Measurements from ENCODE around the gene ATRIP.

ATRIP gene

DNA sequence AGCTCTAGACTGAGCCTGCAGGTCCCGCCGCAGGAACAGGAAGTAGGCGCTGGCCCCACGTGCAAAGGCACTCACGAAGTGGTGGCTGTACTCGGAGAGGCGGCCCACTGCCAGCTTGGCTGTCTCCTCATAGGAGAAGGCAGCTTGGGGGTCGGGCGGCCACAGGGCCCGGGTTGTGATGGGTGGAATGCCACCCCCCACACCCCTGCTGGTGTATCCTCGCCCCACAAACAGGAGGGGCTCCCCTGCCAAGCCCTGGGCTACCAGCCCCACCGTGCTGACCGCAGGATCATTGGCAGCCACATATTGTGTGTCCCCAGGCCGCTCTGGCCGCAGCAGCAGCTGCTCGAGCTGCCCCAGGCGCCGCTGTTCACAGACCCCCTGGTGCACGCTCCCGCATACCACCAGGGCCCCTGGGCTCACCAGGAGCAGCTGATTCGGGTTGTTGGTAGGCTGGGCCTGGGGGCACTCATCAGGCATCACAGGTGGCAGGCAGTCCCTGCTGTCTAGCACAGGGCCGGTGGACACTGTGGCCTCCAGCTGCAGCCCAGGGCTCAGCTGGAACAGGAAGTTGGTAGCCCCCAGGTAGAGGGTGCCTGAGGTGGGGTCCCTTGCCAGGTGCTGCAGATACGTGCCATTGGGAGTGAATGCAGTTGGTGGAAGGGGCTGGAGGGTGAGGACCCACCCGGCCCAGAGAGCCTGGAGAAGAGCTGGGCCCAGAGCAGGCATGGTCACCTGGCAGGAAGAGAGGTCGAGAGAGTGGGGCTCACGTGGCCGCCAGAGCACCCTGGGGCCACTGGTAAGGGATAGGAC, 22.4 kb upstream of the ATRIP start:
- DNase-seq (ENCODE audit: low spot score): no peak

DNA sequence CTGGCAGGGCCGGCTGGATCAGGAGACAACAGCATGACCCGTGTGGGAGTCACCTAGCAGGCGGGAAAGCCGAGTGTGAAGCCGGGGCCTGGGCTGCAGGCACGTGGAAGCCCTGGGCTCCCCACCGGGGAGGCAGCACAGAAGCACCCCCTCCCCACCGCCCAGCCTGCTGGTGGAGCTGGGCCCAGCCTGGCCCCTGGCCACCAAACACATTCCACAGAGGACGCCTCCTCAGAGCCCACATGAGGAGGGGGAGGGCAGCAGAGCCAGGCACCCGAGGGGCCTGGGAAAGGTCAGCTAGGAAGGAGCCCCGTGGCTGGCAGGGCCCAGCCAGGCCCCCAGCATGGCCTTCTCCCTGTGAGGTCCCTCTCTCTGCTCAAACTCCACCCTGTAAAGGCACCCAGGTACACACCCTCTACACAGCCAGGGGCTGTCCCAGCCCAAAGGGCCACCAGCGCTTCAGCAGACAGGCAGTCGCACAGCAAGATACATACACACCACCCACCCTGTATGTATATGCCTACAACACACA, 21.2 kb upstream of the ATRIP start:
- no peak for DNase-seq (ENCODE audit: low spot score)

DNA sequence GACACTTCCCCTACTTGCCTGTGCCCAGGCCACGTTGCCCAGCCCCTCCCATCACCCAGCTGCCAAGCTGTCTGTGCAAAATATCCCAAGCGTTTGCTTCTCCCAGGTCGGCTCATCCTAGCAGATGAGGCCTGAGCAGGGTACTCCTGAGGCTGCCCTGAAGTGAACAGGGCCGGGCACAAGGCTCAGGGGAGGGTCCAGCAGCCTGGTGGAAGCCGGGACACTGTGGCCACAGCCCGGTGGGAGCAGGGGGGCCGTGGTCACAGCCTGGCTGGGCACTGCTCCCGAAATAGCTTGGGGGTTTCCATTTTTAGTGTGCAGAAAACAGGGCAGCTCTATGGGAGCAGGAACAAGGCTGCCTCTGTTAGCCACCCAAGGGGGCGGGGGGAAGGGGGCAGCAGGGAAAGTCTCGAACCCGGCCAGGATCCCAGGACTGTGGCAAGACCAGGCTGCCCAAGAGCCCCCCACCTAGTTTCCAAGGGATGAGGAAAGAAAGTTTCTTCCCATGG, 20.1 kb upstream of the ATRIP start:
- DNase-seq (ENCODE audit: low spot score): no peak

DNA sequence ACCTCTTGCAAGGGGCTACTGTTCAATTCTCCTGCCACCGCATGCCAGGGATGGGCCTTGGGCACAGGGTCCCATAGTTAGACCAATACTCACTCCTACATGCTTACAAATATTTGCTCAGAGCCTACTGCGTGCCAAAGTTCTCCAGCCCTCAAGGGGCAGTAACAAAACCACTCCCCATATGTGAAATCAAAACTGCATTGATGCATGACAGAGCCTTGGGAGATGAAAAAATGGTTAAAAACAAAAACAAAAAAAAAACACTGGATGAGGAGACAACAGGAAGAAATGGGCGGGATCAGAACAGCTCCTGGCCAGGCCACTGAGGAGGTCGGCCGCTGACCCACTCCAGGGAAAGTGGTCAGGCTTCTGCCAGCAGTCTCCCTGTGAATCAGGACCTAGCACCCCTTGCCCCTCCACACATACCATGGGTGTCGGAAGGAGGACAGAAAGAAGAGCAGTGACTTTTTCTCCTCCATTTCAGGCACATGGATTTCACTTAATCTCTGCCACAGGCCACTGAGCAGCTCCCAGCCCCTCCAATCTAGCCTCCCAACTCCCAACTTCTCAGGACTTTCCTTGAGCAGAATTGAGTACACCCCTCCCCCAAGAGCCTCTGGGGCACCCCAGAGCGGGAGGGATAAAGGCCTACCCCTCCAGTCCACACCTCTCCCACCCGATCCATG, 19.4 kb upstream of the ATRIP start:
- DNase-seq (ENCODE audit: low spot score): no peak

GRCh38 chr3:48427630-48427962, 18.9 kb upstream of the ATRIP start:
- no peak for DNase-seq (ENCODE audit: low spot score)

DNA sequence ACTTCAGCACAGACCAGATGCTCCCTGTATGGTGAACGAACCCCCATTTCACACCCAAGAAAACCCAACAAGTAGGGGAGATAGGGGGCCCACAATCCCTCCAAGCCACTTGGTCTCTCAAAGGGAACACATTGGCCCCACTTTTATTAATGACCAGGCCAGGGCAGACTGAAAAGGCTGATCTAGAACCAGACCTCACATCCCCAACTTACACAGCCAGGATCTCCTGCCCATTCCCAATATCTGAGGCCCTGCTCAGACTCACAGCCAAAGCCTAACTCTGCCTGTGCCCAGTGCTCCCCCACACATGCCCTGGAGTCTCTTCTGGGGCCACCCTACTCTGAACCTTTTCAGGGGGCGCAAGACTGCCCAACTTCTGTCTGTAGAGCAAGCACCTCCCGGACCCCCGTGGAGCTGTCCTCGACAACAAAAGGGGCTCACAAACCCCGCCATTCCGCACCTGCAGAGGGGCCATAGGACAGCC, 18.4 kb upstream of the ATRIP start:
- no peak for DNase-seq (ENCODE audit: low spot score)

- peak; percentile 99 for DNase-seq (ENCODE audit: low spot score)
Observed at GRCh38 chr3:48428572-48429316, 17.8 kb upstream of the ATRIP start.

GRCh38 chr3:48429317-48429959, 17.1 kb upstream of the ATRIP start:
- peak; percentile 85 for DNase-seq (ENCODE audit: low spot score)

- DNase-seq (ENCODE audit: low spot score): peak; percentile 96
Observed at GRCh38 chr3:48429960-48430707, 16.4 kb upstream of the ATRIP start, which contains the start of gene PLXNB1. PLXNB1 (minus strand) TSS chr3:48430086; CDS start chr3:48424611, 5,475 bp downstream.

GRCh38 chr3:48430708-48431101, 15.8 kb upstream of the ATRIP start:
- DNase-seq (ENCODE audit: low spot score): no peak

DNA sequence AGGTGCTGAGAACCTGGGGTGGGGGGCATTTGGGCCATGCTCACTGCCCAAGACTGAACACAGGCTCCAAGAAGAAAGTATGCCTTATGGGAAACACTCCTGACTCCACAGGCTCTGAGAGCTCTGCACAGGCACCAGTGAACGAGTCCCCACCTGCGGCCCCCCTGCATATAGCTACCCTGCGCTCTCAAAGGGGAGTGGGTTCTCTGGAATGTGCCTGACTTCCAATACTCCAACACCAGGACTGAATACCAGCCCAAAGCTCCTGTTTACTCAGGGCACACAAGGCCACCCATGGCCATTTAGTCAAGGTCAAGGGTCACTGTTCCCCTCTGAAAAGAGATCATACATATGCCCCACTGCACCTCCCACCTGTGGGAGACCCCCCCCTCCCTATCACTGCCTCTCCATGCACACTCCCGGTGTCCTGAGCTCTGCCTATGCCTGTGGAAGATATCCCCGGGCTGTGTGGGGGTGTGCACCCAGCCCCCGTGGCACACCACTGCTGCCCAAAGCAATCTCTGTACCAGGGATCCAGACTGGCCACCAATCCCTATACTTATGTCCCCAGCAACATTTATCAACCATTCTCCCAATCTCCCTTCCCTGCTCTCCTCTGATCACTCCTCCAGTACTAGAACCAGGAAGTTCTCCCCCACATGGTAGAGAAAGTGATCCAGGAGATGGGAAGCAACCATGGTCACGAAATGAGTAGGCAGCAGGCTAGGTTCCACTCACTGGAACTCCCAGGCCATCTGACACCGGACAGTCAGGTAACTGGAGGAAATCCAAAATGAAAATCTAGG, 15.1 kb upstream of the ATRIP start:
- DNase-seq (ENCODE audit: low spot score): no peak

GRCh38 chr3:48432411-48433371, 13.8 kb upstream of the ATRIP start:
- DNase-seq (ENCODE audit: low spot score): no peak

GRCh38 chr3:48433472-48434118, 12.9 kb upstream of the ATRIP start:
- DNase-seq (ENCODE audit: low spot score): no peak

DNA sequence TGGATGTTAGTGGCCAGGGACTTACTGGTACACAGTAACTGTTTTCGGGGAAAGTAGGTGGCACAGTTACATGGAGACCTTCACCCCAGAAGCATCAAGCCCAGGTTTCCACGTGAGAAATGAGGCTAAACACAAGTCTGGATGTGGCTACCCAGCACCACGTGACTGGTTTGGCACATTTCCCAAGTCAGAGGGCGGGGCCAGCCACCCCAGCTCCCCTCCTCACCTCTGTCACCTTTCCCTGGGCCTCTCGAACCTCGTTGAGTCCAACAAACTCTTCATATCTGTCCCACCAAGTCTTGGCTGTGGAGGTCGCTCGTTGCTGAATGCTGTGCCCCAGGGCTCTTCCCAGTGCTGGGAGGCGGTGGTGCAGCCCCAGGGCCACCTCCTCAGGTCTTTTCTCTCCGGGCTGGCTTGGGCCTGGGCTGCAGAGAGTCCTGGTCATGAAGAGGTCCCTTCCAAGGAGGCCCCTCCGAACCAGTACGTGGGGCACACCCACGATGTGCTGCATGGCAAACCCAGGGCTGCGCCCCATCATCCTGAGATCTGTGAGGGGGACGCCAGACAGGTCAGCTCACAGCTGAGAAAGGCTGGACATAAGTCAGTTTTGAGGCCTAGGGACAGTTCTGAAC, 11.8 kb upstream of the ATRIP start:
- no peak for DNase-seq (ENCODE audit: low spot score)

GRCh38 chr3:48435223-48435595, 11.3 kb upstream of the ATRIP start:
- DNase-seq (ENCODE audit: low spot score): no peak

DNA sequence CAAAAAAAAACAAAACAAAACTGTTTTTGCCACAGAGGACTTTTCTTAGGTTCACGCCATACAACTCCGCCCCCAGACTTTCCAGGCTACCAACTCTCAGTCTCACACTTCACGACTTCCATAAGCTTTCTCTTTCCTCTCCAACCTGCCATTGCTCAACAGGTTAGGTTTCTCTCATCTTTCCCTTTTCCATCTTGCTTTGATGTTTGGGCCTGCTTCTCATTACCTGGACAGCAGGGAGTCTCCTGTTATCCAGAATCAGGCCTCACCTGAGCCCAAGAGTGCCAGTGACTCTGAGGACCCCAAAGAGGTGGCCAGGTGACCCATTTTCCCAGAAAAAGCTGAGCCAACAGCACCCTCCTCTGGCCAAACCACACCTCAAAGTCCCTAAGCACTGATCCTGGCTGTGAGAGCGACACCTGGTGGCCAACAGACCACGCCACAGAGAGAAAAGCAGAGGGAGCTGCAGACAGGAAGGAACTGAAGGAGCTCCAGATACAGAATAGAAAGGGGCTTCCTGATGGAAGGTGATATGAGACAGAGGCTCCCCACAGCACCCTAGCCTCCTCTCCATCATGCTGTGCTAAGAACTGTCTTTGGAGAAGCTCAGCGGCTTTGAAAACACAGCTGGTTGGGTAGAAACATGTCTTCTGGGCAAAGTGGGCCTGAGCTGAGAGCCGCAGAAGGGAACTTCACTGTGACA, 10.6 kb upstream of the ATRIP start:
- DNase-seq (ENCODE audit: low spot score): peak; percentile 92

GRCh38 chr3:48436477-48436787, 10.1 kb upstream of the ATRIP start:
- no peak for DNase-seq (ENCODE audit: low spot score)

DNA sequence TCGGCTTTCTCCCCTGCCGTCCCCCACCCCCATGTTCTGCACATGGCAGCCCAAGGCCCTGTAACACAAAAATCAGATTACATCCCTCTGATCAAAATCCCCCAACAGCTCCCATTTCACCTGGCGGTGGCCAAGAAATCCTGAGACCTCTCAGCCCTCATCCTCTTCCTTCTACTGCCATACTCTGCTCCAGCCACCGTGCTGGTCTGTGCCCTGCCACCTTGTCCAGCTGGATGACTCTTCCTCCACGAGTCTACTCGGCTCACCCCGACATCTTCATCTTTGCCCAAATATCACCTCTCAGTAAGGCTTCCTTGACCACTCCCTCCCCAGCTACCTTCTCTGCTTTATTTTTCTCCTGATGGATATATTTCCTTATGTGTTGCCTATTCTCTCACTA, 9.7 kb upstream of the ATRIP start:
- no peak for DNase-seq (ENCODE audit: low spot score)

Data from HuH-7 (cell line).